Activated CD4-positive, alpha-beta T cell treated with anti-CD3 and anti-CD28 coated beads, Interleukin-2, amount 50 U/mL, for 1 hour (primary cell): ENCODE measurements around the gene POLR2M.

ENCODE experiments used
- DNase-seq: peaks from one replicate; pipeline ENCODE4 v3.0.0-alpha.2; 2020

The POLR2M gene

DNA sequence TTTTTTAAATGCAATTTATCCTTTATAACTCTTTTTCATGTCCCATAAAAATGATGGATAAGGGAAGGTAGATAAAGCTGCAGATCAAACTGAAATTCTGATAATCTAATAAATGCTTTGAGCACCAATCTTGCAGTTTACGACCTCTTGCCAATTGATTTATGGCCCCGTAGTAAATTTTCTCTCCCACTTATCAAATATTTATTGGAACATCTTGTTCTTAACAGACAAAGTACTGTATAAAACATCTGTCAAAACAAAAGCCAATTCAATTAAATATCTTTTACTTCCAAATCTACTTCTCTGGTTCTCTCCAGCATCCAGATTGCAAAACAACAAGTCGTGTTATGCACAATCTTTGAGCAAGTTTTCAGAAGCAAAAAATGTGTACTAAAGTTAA, 34.6 kb downstream of the POLR2M start:
- no peak for DNase-seq

DNA sequence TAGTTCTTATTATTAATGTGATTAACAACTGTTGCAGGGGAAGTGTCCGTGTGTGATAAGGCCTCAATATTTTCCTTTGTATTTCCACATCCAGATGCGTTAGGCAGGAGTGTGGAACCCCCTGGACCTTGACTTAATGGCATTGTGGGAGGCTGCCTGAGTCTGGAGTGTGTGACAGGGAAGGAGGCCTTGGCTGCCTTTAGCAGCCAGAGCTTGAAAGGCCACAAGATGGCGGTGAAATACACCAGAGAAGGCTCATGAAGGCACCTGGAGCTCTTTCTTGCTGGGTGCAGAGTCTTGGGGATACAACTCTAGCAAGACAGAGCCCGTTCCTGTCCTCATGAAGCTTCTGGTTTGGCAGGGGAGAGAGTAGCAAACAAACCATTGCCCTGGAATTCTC, 36.9 kb downstream of the POLR2M start:
- no peak for DNase-seq

DNA sequence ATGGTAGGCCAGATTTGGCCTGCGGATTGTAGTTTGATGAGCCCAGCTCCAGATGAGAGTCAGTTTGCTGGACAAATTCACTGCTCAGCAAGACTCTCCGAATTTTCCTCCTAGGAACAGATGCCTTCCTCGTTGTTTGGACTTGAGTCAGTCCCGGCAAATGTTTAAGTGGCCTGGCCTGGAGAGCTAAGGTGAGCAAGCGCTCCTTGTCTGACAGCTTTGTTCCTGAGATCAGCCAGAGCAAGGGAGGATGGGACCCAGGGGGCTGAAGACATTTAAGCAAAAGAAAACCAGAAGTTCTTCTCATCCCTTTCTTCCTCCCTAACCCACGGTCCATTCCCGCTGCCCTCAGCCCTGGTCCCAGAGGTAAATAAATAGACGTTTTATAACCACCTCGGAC, 40.3 kb downstream of the POLR2M start:
- DNase-seq = no peak

DNA sequence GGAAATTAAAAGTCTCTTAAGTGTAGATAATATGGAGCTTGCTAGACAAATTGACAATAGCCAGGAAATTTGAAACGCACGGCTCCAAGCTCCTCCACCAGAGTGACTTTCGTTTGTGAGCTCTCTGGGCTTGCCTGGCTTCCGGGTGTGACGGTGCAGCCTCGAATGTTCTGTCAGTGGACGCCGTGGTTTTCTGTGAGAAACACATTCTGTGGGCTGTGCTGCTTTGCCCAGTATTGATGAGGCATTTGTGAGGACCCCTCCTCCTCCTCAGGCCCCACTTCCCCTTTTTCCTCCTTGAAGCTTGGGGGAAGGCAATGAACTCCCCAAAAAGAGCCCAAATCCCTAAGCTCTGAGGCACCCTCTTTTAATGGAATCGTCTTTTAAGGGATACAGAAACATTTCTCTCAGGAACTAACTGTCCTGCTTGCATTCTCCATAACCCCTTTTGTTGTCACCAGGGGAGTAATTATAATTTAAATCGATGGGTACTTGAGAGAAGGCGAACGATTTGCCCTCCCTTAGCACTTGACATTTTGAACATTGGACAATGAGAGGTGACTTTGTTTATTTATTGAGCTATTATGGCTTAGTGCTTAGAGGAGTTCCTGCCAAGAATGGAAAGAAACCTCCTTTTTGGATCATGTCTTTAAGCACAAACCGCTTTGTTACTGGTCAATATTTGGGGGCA, 40.8 kb downstream of the POLR2M start:
- DNase-seq = no peak

DNA sequence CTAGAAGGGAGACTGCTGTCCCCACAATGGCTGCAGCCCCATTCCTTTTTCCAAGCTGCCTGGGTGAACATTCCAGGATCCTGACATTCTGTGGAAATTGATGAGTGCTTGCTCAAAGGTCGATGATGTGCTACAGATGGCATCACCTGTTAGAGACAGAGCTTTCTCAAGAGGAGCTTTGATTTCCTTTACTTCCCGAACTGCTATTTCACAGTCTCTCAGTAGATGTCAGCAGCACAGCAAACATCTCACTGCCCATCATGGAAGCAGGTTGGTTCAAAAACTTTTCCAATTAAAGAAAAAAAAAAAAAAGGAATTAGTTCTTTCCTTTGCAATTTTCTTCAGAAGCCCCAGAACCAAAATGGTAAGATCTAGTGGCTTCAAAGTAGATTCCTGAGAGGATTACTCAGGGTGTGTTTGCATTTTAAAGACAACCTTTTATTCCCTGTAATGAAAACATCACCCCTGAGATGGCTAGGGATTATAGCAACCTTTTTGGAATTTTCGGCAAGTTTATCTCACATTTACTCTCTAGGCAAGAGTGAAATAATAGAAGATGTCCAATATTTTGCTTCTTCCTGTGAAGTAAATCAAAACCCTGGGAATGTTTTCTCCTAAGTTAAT, 44.8 kb downstream of the POLR2M start:
- no peak for DNase-seq

DNA sequence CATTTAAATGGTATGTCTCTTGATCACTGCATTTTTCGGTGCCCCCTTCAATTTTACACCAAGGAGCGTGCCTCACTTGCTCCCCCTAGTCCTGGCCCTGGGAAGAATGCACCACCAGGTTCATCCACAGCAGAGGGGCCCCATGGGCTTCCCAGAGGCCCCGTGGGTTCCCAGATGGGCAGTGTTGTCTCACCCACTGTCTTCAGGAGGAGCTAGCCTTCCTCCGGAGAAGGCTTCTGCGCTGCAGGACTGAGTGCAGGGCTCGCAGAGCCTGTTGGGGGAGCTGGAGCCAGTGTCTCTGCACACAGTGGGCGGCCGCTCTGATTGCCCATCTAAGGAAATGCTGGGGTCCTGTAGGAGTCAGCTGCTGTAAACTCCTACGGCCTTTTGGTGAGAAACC, 45.9 kb downstream of the POLR2M start:
- no peak for DNase-seq

DNA sequence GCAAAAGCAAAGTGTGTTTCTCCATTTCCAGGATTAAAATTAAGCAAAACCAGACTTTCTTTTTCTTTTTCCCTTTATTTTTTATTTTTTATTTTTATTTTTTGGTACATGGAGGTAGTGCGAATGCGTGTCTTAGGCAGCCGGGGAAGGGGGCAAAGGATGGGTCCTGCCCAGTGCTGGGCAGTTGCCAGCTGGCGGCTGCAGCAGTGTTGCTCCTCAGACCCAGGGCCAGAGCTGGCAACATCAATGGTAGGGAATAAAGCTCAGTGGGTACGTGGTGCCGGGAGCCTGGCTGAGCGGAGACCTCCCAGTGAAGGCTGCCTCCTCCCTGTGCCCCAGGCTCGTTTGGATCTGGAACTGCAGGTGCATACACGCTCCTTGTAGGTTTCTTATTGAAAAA, 46.3 kb downstream of the POLR2M start:
- no peak for DNase-seq

DNA sequence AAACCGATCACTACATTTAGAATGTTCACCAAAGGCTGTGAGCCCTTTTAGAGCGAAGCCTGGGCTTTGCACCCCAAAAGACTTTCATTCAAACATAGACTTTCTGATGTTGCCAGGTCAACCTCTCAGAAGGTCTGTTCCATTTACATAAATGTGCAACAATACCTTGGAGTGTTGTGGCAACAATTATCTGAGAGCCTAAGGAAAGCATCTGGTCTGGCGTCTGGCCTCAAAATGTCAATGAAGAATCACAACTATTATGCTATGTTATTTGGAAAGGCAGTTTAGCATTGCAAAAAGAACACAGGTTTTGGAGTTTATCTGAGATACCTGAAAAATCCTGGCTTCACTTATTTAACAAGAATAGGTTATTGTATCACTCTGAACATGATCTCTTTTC, 50.0 kb downstream of the POLR2M start:
- no peak for DNase-seq

DNA sequence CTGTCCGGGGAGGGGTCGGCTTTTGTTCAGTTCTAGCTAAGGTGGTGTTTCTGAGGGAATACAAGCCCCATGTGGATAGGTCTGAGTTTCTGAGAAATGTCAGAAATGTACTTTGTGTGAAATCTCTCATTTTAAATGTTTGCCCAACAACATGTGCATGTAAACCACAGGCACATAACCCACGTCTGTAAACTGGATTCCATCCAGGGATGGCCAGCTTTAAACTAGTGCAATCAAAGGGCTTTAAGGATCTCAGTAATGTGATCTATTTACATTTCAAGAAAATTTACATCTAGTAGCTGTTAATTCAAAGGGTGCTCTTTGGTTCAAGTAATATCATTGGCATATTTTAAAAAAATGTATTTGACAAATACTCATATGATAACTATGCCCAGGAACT, 52.0 kb downstream of the POLR2M start:
- no peak for DNase-seq

DNA sequence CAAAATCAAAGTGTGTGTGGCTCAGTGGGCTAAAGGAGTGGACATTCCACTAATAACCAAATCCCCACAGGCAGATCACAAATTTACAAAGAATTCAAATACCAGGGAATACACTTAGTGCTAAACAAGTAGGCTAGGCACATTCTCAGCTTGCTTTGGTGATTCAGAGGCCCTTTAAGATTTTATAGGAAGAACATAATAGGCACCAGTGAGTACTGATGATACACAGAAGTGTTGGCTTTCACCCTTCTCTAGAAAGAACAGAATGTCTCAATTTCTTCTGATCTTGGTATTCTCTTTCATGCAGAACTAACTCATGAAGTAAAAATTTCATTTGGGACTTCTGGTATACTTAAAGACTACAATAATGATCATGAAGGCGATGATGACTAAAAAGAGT, 55.0 kb downstream of the POLR2M start:
- no peak for DNase-seq

DNA sequence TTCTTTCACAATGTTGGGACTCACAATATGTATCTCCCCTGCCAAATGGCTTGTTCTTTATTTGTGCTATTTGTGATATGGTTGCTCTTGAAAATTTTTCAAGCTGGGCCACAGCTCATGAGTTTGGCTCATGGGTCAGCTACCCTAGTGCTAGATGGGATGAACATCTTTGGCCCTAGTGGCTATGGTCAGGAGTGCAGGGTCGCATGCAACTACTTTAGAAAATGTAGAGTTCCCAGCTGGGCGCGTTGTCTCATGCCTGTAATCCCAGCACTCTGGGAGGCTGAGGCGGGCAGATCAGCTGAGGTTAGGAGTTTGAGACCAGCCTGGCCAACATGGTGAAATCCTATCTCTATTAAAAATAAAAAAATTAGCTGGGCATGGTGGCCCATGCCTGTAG, 55.8 kb downstream of the POLR2M start:
- DNase-seq = no peak

DNA sequence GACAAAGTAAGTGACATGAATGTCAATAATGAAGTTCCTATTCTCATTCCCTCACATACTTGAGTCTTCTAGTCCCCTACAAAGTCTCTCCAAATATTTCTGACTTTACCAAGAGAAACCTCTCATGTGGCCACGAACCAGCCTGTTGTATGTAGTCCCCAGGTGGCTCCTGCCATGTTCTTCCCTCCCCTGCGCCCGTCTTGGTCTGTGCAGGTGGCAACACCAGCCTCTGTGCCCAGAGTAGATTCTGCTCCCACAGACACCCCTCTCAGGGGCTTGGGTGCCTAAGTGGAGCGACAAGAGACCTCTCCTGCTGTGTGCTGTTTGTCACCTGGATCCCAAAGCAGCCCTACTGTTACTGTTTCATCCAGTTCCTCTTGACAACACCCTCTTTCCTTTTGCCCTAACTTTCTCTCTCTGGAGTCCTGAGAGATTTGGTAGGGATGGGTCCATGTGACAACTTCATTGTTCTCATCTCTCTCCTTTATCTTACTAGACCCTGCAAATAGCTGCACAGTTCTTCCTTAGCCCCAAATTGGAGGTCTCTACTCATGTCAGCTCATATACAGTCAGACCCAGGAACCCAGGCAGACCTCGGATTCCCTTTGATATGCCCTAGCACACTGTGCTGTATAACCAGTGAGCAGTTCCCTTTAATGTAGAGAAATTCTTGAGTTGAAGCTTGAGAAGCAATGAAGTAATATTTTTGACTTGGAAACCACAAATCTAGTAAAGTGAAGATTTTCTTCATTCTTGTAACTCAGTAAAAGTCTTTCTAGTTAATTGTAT, 56.9 kb downstream of the POLR2M start:
- DNase-seq = no peak
